H9 (cell line): ENCODE measurements around the gene XIAP. TPM values are rescaled to one million over a fixed set of nuclear protein-coding genes. Genes with fewer than 3 reads are reported as not detected.

Source experiments
- DNase-seq: peaks from one replicate; pipeline ENCODE4 v3.0.0-alpha.2; 2017
- H2AFZ ChIP-seq: one replicate; pipeline ENCODE4 v1.6.1; 2013; ENCODE audit warnings: mild to moderate bottlenecking, low read length, control low read depth, moderate library complexity
- H2AK5ac ChIP-seq: 2 replicates; pipeline ENCODE4 v1.6.1; 2013; ENCODE audit warnings: low read length, control low read depth, mixed read lengths; ENCODE audit not compliant: insufficient read length
- H2BK120ac ChIP-seq: one replicate; pipeline ENCODE4 v1.6.1; 2013; ENCODE audit warnings: low read depth, mild to moderate bottlenecking, low read length, control low read depth, inconsistent platforms; ENCODE audit not compliant: poor library complexity, severe bottlenecking
- H2BK12ac ChIP-seq: 2 replicates; pipeline ENCODE4 v1.6.1; 2013; ENCODE audit warnings: low read length, control low read depth, mixed read lengths, low read depth; ENCODE audit not compliant: insufficient read length
- H2BK15ac ChIP-seq: 2 replicates; pipeline ENCODE4 v1.6.1; 2013; ENCODE audit warnings: low read depth, low read length, control low read depth
- H2BK20ac ChIP-seq: one replicate; pipeline ENCODE4 v1.6.1; 2013; ENCODE audit warnings: low read depth, mild to moderate bottlenecking, low read length, control low read depth, inconsistent platforms; ENCODE audit not compliant: poor library complexity, severe bottlenecking
- H2BK5ac ChIP-seq: 2 replicates; pipeline ENCODE4 v1.6.1; 2013; ENCODE audit warnings: low read length, control low read depth, mixed read lengths; ENCODE audit not compliant: insufficient read length
- H3K14ac ChIP-seq: 2 replicates; pipeline ENCODE4 v1.6.1; 2013; ENCODE audit warnings: low read length, control low read depth; ENCODE audit not compliant: insufficient read depth
- H3K18ac ChIP-seq: 2 replicates; pipeline ENCODE4 v1.6.1; 2013; ENCODE audit warnings: low read depth, mild to moderate bottlenecking, mixed read lengths, low read length, control low read depth; ENCODE audit not compliant: insufficient read length
- H3K23ac ChIP-seq: 2 replicates; pipeline ENCODE4 v1.6.1; 2013; ENCODE audit warnings: low read length, control low read depth, mixed read lengths, low read depth; ENCODE audit not compliant: insufficient read length
- H3K23me2 ChIP-seq: 2 replicates; pipeline ENCODE4 v1.6.1; 2013; ENCODE audit warnings: low read depth, mild to moderate bottlenecking, mixed read lengths, low read length, control low read depth; ENCODE audit not compliant: insufficient read length, poor library complexity, severe bottlenecking
- H3K27ac ChIP-seq: 2 replicates; pipeline ENCODE4 v1.5.1; 2013; ENCODE audit warnings: low read length, control low read depth, mixed read lengths, low read depth; ENCODE audit not compliant: insufficient read length
- H3K27me3 ChIP-seq: 2 replicates; pipeline ENCODE4 v1.6.1; 2013; ENCODE audit warnings: low read length, control low read depth, inconsistent platforms; ENCODE audit not compliant: insufficient read depth
- H3K4ac ChIP-seq: 2 replicates; pipeline ENCODE4 v1.6.1; 2013; ENCODE audit warnings: low read depth, mild to moderate bottlenecking, control low read depth, inconsistent platforms, low read length, moderate library complexity
- H3K4me1 ChIP-seq: 2 replicates; pipeline ENCODE4 v1.6.1; 2013; ENCODE audit warnings: low read length, control low read depth, inconsistent platforms; ENCODE audit not compliant: insufficient read depth
- H3K4me2 ChIP-seq: 2 replicates; pipeline ENCODE4 v1.6.1; 2013; ENCODE audit warnings: low read length, control low read depth, mixed read lengths; ENCODE audit not compliant: insufficient read length, insufficient read depth
- H3K56ac ChIP-seq: 2 replicates; pipeline ENCODE4 v1.6.1; 2013; ENCODE audit warnings: low read depth, mild to moderate bottlenecking, mixed read lengths, low read length, control low read depth; ENCODE audit not compliant: insufficient read length
- H3K79me1 ChIP-seq: 2 replicates; pipeline ENCODE4 v1.6.1; 2013; ENCODE audit warnings: low read depth, mild to moderate bottlenecking, moderate library complexity, low read length, control low read depth, inconsistent platforms; ENCODE audit not compliant: insufficient read depth, poor library complexity, severe bottlenecking
- H3K79me2 ChIP-seq: 2 replicates; pipeline ENCODE4 v1.6.1; 2013; ENCODE audit warnings: low read length, control low read depth, inconsistent platforms; ENCODE audit not compliant: insufficient read depth
- H3K9ac ChIP-seq: 2 replicates; pipeline ENCODE4 v1.6.1; 2013; ENCODE audit warnings: low read length, control low read depth, mixed read lengths; ENCODE audit not compliant: insufficient read length; ENCODE audit errors: extremely low read depth
- H3K9me3 ChIP-seq: one replicate; pipeline ENCODE4 v1.6.1; 2013; ENCODE audit warnings: low read depth, low read length, inconsistent platforms; ENCODE audit not compliant: control insufficient read depth
- H3T11ph ChIP-seq: one replicate; pipeline ENCODE4 v1.6.1; 2013; ENCODE audit warnings: mild to moderate bottlenecking, low read length, control low read depth, inconsistent platforms
- H4K20me1 ChIP-seq: one replicate; pipeline ENCODE4 v1.6.1; 2013; ENCODE audit not compliant: control insufficient read depth, insufficient read length, insufficient read depth
- H4K5ac ChIP-seq: 2 replicates; pipeline ENCODE4 v1.6.1; 2013; ENCODE audit warnings: low read depth, mild to moderate bottlenecking, mixed read lengths, low read length, control low read depth; ENCODE audit not compliant: insufficient read length
- H4K8ac ChIP-seq: replicated peaks from 2 replicates; pipeline ENCODE4 v1.6.1; 2013; ENCODE audit warnings: low read length, control low read depth, mixed read lengths, low read depth; ENCODE audit not compliant: insufficient read length
- H4K91ac ChIP-seq: 2 replicates; pipeline ENCODE4 v1.6.1; 2013; ENCODE audit warnings: low read depth, mild to moderate bottlenecking, moderate library complexity, mixed read lengths, low read length, control low read depth; ENCODE audit not compliant: insufficient read length
- H3K27ac Mint-ChIP-seq, 3 experiments: 2 replicates in 2 of 3; 3 replicates in 1 of 3; pipeline ENCODE4 v1.8.0; 2020 to 2021; ENCODE audit warnings: mixed read lengths in 3 of 3, mild to moderate bottlenecking in 1 of 3, moderate library complexity in 1 of 3
- H3K27me3 Mint-ChIP-seq: 2 replicates; pipeline ENCODE4 v1.8.0; 2021; ENCODE audit warnings: low read depth, mild to moderate bottlenecking, moderate library complexity, mixed read lengths
- H3K36me3 Mint-ChIP-seq, 3 experiments: 2 replicates in 2 of 3; 3 replicates in 1 of 3; pipeline ENCODE4 v1.8.0; 2020 to 2021; ENCODE audit warnings: low read depth in 3 of 3, mixed read lengths in 3 of 3; ENCODE audit not compliant: insufficient read depth in 1 of 3
- H3K4me1 Mint-ChIP-seq, 2 experiments: 2 replicates each; pipeline ENCODE4 v1.8.0; 2020; ENCODE audit warnings: mixed read lengths in 2 of 2
- H3K4me3 Mint-ChIP-seq, 2 experiments: 2 replicates in 1 of 2; 3 replicates in 1 of 2; pipeline ENCODE4 v1.8.0; 2020 to 2021; ENCODE audit warnings: mild to moderate bottlenecking in 2 of 2, mixed read lengths in 2 of 2, moderate library complexity in 1 of 2
- H3K9me3 Mint-ChIP-seq, 2 experiments: 2 replicates in 1 of 2; 3 replicates in 1 of 2; pipeline ENCODE4 v1.8.0; 2020; ENCODE audit warnings: mild to moderate bottlenecking in 2 of 2, mixed read lengths in 2 of 2, moderate library complexity in 1 of 2
- total RNA-seq: library from RNA; stranded (reverse); gene quantifications from 2 replicates; pipeline ENCODE4 v1.2.1, GENCODE V29; 2021
- TF ChIP-seq, protein P1 (sequence below): fragments of 200-600 bp; sonication (generic); conservative IDR thresholded peaks from 3 replicates; pipeline ENCODE4 v1.8.0; 2021; ENCODE audit warnings: antibody characterized with exemption, mild to moderate bottlenecking

Gene XIAP
- total RNA-seq, 1 experiment from 2014 or later = 40.5 TPM

DNA sequence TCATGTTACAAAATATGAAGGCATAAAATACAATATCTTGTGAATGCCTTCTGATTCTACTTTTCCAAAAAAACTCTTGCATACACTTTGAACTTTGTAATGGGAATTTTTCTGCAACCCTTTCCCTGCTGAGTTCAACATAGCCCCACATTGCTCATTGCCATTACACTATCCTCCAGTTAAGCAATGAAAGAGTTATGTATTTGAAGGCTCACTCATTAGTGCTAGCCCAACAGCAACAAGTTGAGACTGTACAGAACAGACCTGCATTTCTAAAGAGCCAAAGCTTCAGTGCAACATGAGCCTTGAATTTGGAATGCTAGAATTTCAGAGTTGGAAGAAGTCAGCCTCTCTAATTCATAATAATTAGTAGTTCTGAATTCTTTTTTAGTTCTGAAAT, 57.2 kb downstream of the XIAP start:
- H2BK5ac ChIP-seq = no peak overlapping the region
- H2BK120ac ChIP-seq = no peak overlapping the region
- no peak overlapping the region for H3K14ac ChIP-seq
- no peak overlapping the region for H2AFZ ChIP-seq
- no peak overlapping the region for H3K4ac ChIP-seq
- no peak overlapping the region for H4K91ac ChIP-seq
- H3K27ac ChIP-seq = no peak overlapping the region
- no peaks in the 10 kb centered on the region for H3K79me2 ChIP-seq
- H3K18ac ChIP-seq = no peak overlapping the region
- no peaks in the 10 kb centered on the region for H3K79me1 ChIP-seq
- no peak overlapping the region for H4K5ac ChIP-seq
- DNase-seq = no peak
- no peak overlapping the region for H3K4me2 ChIP-seq
- no peak overlapping the region for H2BK20ac ChIP-seq
- no peaks in the 10 kb centered on the region for H3K23me2 ChIP-seq
- H3K27me3 Mint-ChIP-seq = no peaks in the 10 kb centered on the region
- H3T11ph ChIP-seq = no peak overlapping the region
- H3K23ac ChIP-seq = no peak overlapping the region
- H3K9ac ChIP-seq = no peak overlapping the region
- H2BK15ac ChIP-seq = no peak overlapping the region
- no peak overlapping the region for H2AK5ac ChIP-seq
- H4K20me1 ChIP-seq = no peaks in the 10 kb centered on the region
- no peaks in the 10 kb centered on the region for H3K36me3 Mint-ChIP-seq
- peak overlapping the region in 1 of 3 experiments; percentile 38; a peak in 2 of 7 replicates for H3K27ac Mint-ChIP-seq
- no peak overlapping the region for H3K56ac ChIP-seq
- no peak overlapping the region for H2BK12ac ChIP-seq
- no peaks in the 10 kb centered on the region for H3K27me3 ChIP-seq
- no peaks in the 10 kb centered on the region for H3K9me3 ChIP-seq
- H3K4me3 Mint-ChIP-seq = no peak overlapping the region
- no peak overlapping the region for H4K8ac ChIP-seq
- TF ChIP-seq, protein P1, sequence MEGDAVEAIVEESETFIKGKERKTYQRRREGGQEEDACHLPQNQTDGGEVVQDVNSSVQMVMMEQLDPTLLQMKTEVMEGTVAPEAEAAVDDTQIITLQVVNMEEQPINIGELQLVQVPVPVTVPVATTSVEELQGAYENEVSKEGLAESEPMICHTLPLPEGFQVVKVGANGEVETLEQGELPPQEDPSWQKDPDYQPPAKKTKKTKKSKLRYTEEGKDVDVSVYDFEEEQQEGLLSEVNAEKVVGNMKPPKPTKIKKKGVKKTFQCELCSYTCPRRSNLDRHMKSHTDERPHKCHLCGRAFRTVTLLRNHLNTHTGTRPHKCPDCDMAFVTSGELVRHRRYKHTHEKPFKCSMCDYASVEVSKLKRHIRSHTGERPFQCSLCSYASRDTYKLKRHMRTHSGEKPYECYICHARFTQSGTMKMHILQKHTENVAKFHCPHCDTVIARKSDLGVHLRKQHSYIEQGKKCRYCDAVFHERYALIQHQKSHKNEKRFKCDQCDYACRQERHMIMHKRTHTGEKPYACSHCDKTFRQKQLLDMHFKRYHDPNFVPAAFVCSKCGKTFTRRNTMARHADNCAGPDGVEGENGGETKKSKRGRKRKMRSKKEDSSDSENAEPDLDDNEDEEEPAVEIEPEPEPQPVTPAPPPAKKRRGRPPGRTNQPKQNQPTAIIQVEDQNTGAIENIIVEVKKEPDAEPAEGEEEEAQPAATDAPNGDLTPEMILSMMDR = no peak
- H3K4me1 ChIP-seq = no peaks in the 10 kb centered on the region
- H3K9me3 Mint-ChIP-seq = peaks cover 2 to 28% of the 10 kb centered on the region in 2 experiments; a peak in 3 of 5 replicates
- H3K4me1 Mint-ChIP-seq = no peaks in the 10 kb centered on the region
